A549 (cell line): ENCODE results near the gene TAF4B.

Source experiments
- POLR2A ChIP-seq: IDR thresholded peaks from 2 replicates; pipeline ENCODE4 v1.6.1; 2012; ENCODE audit warnings: mild to moderate bottlenecking, low read length
- TF ChIP-seq, protein P1 (sequence below): fragments of >200 bp; sonication (Bioruptor Twin); formaldehyde crosslinking; IDR thresholded peaks from 3 replicates; pipeline ENCODE4 v1.5.1; 2016

DNA sequence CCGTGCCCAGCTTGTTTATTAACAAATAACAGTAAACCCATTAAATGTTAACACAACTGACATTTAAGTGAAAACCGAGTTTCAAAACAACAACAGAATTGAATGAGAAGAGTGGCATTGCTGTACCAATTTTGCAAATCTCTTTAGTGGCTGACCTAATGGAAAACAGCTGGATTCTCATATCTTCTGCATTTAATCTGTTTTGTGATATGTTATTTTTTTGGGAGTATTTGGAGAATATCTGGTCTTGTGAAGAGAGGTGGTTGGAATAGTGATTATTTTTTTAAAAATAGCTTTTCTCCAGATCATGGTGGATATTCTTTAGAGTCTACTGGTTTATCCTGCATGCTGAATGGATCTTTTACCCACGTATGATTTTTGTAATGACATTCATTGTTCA, 51.1 kb downstream of the TAF4B start:
- TF ChIP-seq, protein P1, sequence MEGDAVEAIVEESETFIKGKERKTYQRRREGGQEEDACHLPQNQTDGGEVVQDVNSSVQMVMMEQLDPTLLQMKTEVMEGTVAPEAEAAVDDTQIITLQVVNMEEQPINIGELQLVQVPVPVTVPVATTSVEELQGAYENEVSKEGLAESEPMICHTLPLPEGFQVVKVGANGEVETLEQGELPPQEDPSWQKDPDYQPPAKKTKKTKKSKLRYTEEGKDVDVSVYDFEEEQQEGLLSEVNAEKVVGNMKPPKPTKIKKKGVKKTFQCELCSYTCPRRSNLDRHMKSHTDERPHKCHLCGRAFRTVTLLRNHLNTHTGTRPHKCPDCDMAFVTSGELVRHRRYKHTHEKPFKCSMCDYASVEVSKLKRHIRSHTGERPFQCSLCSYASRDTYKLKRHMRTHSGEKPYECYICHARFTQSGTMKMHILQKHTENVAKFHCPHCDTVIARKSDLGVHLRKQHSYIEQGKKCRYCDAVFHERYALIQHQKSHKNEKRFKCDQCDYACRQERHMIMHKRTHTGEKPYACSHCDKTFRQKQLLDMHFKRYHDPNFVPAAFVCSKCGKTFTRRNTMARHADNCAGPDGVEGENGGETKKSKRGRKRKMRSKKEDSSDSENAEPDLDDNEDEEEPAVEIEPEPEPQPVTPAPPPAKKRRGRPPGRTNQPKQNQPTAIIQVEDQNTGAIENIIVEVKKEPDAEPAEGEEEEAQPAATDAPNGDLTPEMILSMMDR: no peak
- no peak for TF ChIP-seq POLR2A
